GM19324 (cell line): Measurements from ENCODE around the gene LVRN.
"Not testable (repeated sequence)": the region's sequence is repeated elsewhere in the genome, so short reads cannot be mapped to it uniquely, and the experiment has no call there.

ENCODE experiments used
- ATAC-seq: cut with Tn5 transposase; IDR thresholded peaks from one replicate; pipeline ENCODE4 v1.9.1; 2021; ENCODE audit warnings: mild to moderate bottlenecking, moderate library complexity; ENCODE audit not compliant: unreplicated experiment, low FRiP score

The LVRN gene

GRCh38 chr5:115962239-115962564 lies at the start of gene LVRN:
Gene LVRN, plus strand, starts transcription at chr5:115962475. Its CDS starts 143 bp downstream, at chr5:115962618.
- ATAC-seq: no peak

- ATAC-seq: not testable (repeated sequence)
These were observed 48.5 kb upstream of the LVRN start for GRCh38 chr5:115913623-115914400.

- no peak for ATAC-seq
These were observed 42.0 kb upstream of the LVRN start for GRCh38 chr5:115920171-115920725.

- not testable (repeated sequence) for ATAC-seq
These were observed 33.5 kb upstream of the LVRN start for GRCh38 chr5:115928578-115929407.

GRCh38 chr5:115930171-115930570 lies 32.1 kb upstream of the LVRN start:
- ATAC-seq: not testable (repeated sequence)

GRCh38 chr5:115930630-115931337 lies 31.5 kb upstream of the LVRN start:
- ATAC-seq: no peak

GRCh38 chr5:115932991-115933390 lies 29.3 kb upstream of the LVRN start:
- no peak for ATAC-seq

- no peak for ATAC-seq
These were observed 27.8 kb upstream of the LVRN start for GRCh38 chr5:115934388-115934974.

- no peak for ATAC-seq
These were observed 26.2 kb upstream of the LVRN start for GRCh38 chr5:115936031-115936430.

GRCh38 chr5:115939059-115939458 lies 23.2 kb upstream of the LVRN start:
- no peak for ATAC-seq

- no peak for ATAC-seq
These were observed 22.0 kb upstream of the LVRN start for GRCh38 chr5:115940080-115940810.

GRCh38 chr5:115941051-115941675 lies 21.1 kb upstream of the LVRN start:
- no peak for ATAC-seq

- ATAC-seq: no peak
These were observed 17.8 kb upstream of the LVRN start for GRCh38 chr5:115944501-115944900.

GRCh38 chr5:115946655-115947054 lies 15.6 kb upstream of the LVRN start:
- ATAC-seq: no peak

- no peak for ATAC-seq
These were observed 15.0 kb upstream of the LVRN start for GRCh38 chr5:115947260-115947659.

GRCh38 chr5:115948091-115948534 lies 14.2 kb upstream of the LVRN start:
- no peak for ATAC-seq

- no peak for ATAC-seq
These were observed 13.2 kb upstream of the LVRN start for GRCh38 chr5:115949096-115949495.

GRCh38 chr5:115952588-115952987 lies 9.7 kb upstream of the LVRN start:
- no peak for ATAC-seq

GRCh38 chr5:115954144-115954543 lies 8.1 kb upstream of the LVRN start:
- no peak for ATAC-seq
